ENCODE results near the gene MAMLD1. TPM values are rescaled to one million over a fixed set of nuclear protein-coding genes. Genes with fewer than 3 reads are reported as not detected.

The MAMLD1 gene
- total and polyA plus RNA-seq, 2 of the 8 experiments (the other 6 are each of a cell fraction or from before 2014, with no cell fraction given) = 0.09 to 0.26 TPM

DNA sequence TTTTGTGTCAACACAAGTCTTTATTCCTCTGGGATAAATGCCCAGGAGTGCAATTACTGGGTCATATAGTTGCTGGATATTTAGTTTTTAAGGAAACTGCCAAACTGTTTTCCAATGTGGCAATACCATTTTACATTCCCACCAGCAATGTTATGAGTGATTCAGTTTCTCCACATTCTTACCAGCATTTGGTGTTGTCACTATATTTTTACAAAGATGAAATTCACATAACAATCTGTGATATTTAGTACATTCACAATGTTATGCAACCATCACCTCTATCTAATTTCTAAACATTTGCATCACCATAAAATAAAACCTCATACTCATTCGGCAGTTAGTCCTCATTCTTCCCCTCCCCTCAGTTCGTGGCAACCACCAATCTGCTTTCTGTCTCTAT, 75.0 kb downstream of the MAMLD1 start:
- TF ChIP-seq CREB1 (IDR thresholded peaks at IDR 0.05) = no peak
- no peak for TF ChIP-seq HDAC6 (IDR thresholded peaks at IDR 0.05; ENCODE audit: low read depth, low read length)
- TF ChIP-seq KDM5A (IDR thresholded peaks at IDR 0.05; ENCODE audit: low read length) = no peak
- TF ChIP-seq BACH1 (IDR thresholded peaks at IDR 0.05; ENCODE audit: low read length) = no peak
- no peak for TF ChIP-seq SIRT6 (IDR thresholded peaks at IDR 0.05; ENCODE audit: low read length)
- no peak for TF ChIP-seq YY1 (IDR thresholded peaks at IDR 0.05; ENCODE audit: low read depth, low read length)
- TF ChIP-seq HDAC2 (IDR thresholded peaks at IDR 0.05; ENCODE audit: borderline replicate concordance in 1 of 2, low read depth in 2 of 2, low read length in 2 of 2) = no peak
- no peak for TF ChIP-seq TEAD4 (IDR thresholded peaks at IDR 0.05; ENCODE audit: low read depth, low read length)
- TF ChIP-seq RAD21 (IDR thresholded peaks at IDR 0.05 in 1 of 2, conservative IDR thresholded peaks at IDR 0.05 in 1 of 2; ENCODE audit: low read depth in 2 of 2, low read length in 2 of 2) = no peak
- TF ChIP-seq MAFK (IDR thresholded peaks at IDR 0.05; ENCODE audit: low read depth, low read length) = no peak
- TF ChIP-seq, protein P1, sequence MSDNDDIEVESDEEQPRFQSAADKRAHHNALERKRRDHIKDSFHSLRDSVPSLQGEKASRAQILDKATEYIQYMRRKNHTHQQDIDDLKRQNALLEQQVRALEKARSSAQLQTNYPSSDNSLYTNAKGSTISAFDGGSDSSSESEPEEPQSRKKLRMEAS (IDR thresholded peaks at IDR 0.05) = no peak
- TF ChIP-seq TAF1 (IDR thresholded peaks at IDR 0.05; ENCODE audit: low read depth, low read length) = no peak
- no peak for TF ChIP-seq RXRA (IDR thresholded peaks at IDR 0.05; ENCODE audit: insufficient read depth, low read depth, low read length)
- TF ChIP-seq SUZ12 (IDR thresholded peaks at IDR 0.05; ENCODE audit: low read length) = no peak
- TF ChIP-seq PHF8 (conservative IDR thresholded peaks at IDR 0.05; ENCODE audit: low read depth, low read length) = no peak
- H3K9ac ChIP-seq (replicated peaks in 1 of 4; ENCODE audit: extremely low read depth in 1 of 4, low read depth in 3 of 4, low read length in 3 of 4) = no peak overlapping the region
- H3K4me1 ChIP-seq (replicated peaks in 1 of 4; ENCODE audit: control insufficient read depth in 3 of 4, insufficient read depth in 4 of 4, low read length in 3 of 4) = no peaks in the 10 kb centered on the region
- H3K14ac ChIP-seq (ENCODE audit: insufficient read length) = no peak overlapping the region
- H3K79me2 ChIP-seq (ENCODE audit: control insufficient read depth in 1 of 2, insufficient read depth in 2 of 2, low read length in 2 of 2) = no peaks in the 10 kb centered on the region
- CTCF ChIA-PET (ENCODE audit: partially characterized antibody) = no interaction called here
- WGBS, 2 experiments (ENCODE audit: extremely low coverage in 1 of 2, insufficient coverage in 1 of 2, insufficient read length in 1 of 2, insufficient replicate concordance in 2 of 2, low coverage in 1 of 2, low lambda C conversion rate in 2 of 2, missing lambda C conversion rate in 1 of 2) = 88% methylated on average over 2 of the region's 2 CpGs; no CpG with 5 or more reads in 1 of the 2 experiments
- H3K23ac ChIP-seq (ENCODE audit: insufficient read length) = no peak overlapping the region
- no peaks in the 10 kb centered on the region for H3K9me3 ChIP-seq (ENCODE audit: insufficient read depth in 2 of 2, low read depth in 1 of 2, low read length in 1 of 2)
- H4K91ac ChIP-seq (replicated peaks; ENCODE audit: insufficient read length, low read length) = no peak overlapping the region
- H3K4ac ChIP-seq (replicated peaks; ENCODE audit: insufficient read length, low read depth, low read length) = no peak overlapping the region
- FAIRE-seq = no peak
- no peaks in the 10 kb centered on the region for H3K79me1 ChIP-seq (ENCODE audit: low read depth, low read length)
- no peak overlapping the region for H2BK120ac ChIP-seq (replicated peaks; ENCODE audit: low read depth, low read length)
- H3K36me3 ChIP-seq (ENCODE audit: control insufficient read depth in 2 of 4, insufficient read depth in 4 of 4, low read length in 3 of 4) = no peaks in the 10 kb centered on the region
- H3K4me2 ChIP-seq (ENCODE audit: insufficient read depth in 1 of 2, low read depth in 2 of 2, low read length in 2 of 2) = no peak overlapping the region
- no peak overlapping the region for H3K4me3 ChIP-seq (ENCODE audit: extremely low read depth in 1 of 4, insufficient read depth in 2 of 4, low read depth in 3 of 4, low read length in 4 of 4)
- H2BK5ac ChIP-seq (ENCODE audit: low read depth, low read length) = no peak overlapping the region
- no peak overlapping the region for H4K5ac ChIP-seq (ENCODE audit: insufficient read length, low read depth, low read length)
- no peak overlapping the region for H2BK12ac ChIP-seq (ENCODE audit: low read depth, low read length)
- H3K18ac ChIP-seq (ENCODE audit: extremely low read depth, low read length) = no peak overlapping the region
- H2BK20ac ChIP-seq (ENCODE audit: low read length) = no peak overlapping the region
- no peak overlapping the region for H2AFZ ChIP-seq (ENCODE audit: low read length)
- H4K8ac ChIP-seq (ENCODE audit: extremely low read depth, insufficient read depth, low read length) = no peak overlapping the region
- H3K27ac ChIP-seq (ENCODE audit: low read depth, low read length) = no peak overlapping the region
- no peak overlapping the region for H2AK5ac ChIP-seq (ENCODE audit: low read depth, low read length)
- POLR2A ChIA-PET (ENCODE audit: partially characterized antibody) = no interaction called here
- H3K27me3 ChIP-seq (replicated peaks in 1 of 4; ENCODE audit: control insufficient read depth in 3 of 4, extremely low read depth in 1 of 4, insufficient read depth in 3 of 4, low read length in 3 of 4) = no peaks in the 10 kb centered on the region
- no peak overlapping the region for H3K56ac ChIP-seq (replicated peaks; ENCODE audit: insufficient read length, low read depth, low read length)
- H2BK15ac ChIP-seq (ENCODE audit: low read length) = no peak overlapping the region
- no peak for DNase-seq (ENCODE audit: low read depth in 1 of 2, low spot score in 2 of 2)
- no peaks in the 10 kb centered on the region for H3K23me2 ChIP-seq (ENCODE audit: low read depth, low read length)
- H4K20me1 ChIP-seq (replicated peaks in 1 of 2; ENCODE audit: control insufficient read depth in 1 of 2, insufficient read depth in 2 of 2, low read length in 2 of 2) = no peaks in the 10 kb centered on the region
